HG03378 (cell line): Measurements from ENCODE around the gene WFDC10B.
"Not testable (repeated sequence)": the region's sequence is repeated elsewhere in the genome, so short reads cannot be mapped to it uniquely, and the experiment has no call there.

ENCODE experiments used
- ATAC-seq: cut with Tn5 transposase; IDR thresholded peaks from one replicate; pipeline ENCODE4 v1.9.1; 2021; ENCODE audit warnings: mild to moderate bottlenecking, moderate library complexity; ENCODE audit not compliant: unreplicated experiment

The WFDC10B gene

GRCh38 chr20:45649312-45649863 lies 55.4 kb downstream of the WFDC10B start:
- no peak for ATAC-seq

GRCh38 chr20:45647441-45648050 lies 57.3 kb downstream of the WFDC10B start:
- no peak for ATAC-seq

- ATAC-seq = no peak
These were observed 57.9 kb downstream of the WFDC10B start for GRCh38 chr20:45646875-45647274.

- ATAC-seq = not testable (repeated sequence)
These were observed 59.0 kb downstream of the WFDC10B start for GRCh38 chr20:45645869-45646268.

DNA sequence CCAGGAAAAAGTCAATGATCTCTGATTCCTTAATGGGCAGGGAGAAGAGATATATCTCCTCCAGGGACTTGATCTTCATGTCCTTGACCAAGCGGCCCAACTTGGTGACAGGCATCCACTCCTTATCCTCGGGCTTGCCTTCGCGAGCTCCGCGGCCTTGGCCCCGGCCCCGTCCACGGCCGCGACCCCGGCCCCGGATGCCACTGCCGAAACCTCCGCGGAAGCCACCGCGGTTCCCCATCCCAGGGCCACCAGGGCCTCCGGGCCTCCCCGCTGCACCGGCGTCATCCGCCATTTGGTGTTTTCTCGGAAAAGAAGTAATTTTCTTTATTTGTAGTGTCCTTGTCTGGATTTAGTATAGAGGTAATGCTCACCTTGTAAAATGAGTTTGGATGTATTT lies 63.7 kb downstream of the WFDC10B start:
- ATAC-seq = not testable (repeated sequence)

GRCh38 chr20:45639687-45640086 lies 65.1 kb downstream of the WFDC10B start:
- no peak for ATAC-seq

DNA sequence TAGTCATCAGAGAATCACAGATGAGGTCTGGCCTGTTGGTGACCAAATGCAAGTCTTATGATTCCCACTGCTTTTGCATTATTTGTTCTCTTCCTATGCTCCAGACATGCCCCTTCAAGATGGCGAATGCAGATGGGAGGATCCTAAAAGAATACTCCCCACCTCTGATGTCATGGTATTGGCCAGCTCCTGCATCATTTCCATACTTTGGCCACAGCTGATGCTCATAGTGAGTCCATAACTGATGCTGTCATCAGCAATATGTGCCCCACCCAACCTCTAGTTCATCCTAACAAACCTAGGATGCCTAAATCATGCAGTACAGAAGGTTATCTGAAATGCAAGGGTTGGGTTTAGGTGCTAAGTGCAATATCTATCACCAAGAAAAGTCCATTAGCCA lies 68.3 kb downstream of the WFDC10B start:
- no peak for ATAC-seq
